22Rv1 (cell line): ENCODE measurements around the gene UGDH.

ENCODE experiments used
- CTCF ChIP-seq: fragments of 450-650 bp; IDR thresholded peaks from 2 replicates; pipeline ENCODE4 v1.5.1; 2017; ENCODE audit warnings: mild to moderate bottlenecking
- ZFX ChIP-seq: fragments of 450-650 bp; IDR thresholded peaks from 2 replicates; pipeline ENCODE4 v1.6.1; 2017; ENCODE audit warnings: antibody characterized with exemption, borderline replicate concordance

GRCh38 chr4:39504538-39504937 lies 22.7 kb downstream of the UGDH start:
- TF ChIP-seq CTCF (no peak), ZFX (no peak)
